A673 (cell line): ENCODE results near the gene MYO3A. TPM values are rescaled to one million over a fixed set of nuclear protein-coding genes. Genes with fewer than 3 reads are reported as not detected.

Experiments used
- BruUV-seq: library from RNA; stranded (reverse); fragments of 400-500 nt; replicated peaks from 2 replicates; lab custom pipeline; 2021; lab: Mats Ljungman, UMichigan
- CTCF ChIA-PET: fragments of 300-600 bp; sonication (Branson Sonifier 250); formaldehyde crosslinking; loops from one replicate; lab custom pipeline; 2022; ENCODE audit warnings: antibody characterized with exemption; lab: Charles Lee
- POLR2A ChIA-PET: fragments of 300-600 bp; sonication (Branson Sonifier 250); formaldehyde crosslinking; loops from one replicate; lab custom pipeline; 2022; ENCODE audit warnings: antibody characterized with exemption; ENCODE audit not compliant: low non-redundant PET; lab: Charles Lee
- DNase-seq: peaks from one replicate; pipeline ENCODE4 v3.0.0-alpha.2; 2015; ENCODE audit warnings: low spot score
- H3K27ac ChIP-seq: fragments of 200-600 bp; sonication (generic); 2 replicates; pipeline ENCODE4 v1.5.1; 2016; ENCODE audit warnings: mixed run types, low read depth, mild to moderate bottlenecking, mixed read lengths, antibody characterized with exemption, low read length; ENCODE audit not compliant: poor library complexity, severe bottlenecking
- H3K27me3 ChIP-seq: fragments of 200-600 bp; sonication (generic); replicated peaks from 2 replicates; pipeline ENCODE4 v1.6.1; 2017; ENCODE audit warnings: mixed run types, low read depth, mild to moderate bottlenecking, mixed read lengths, antibody characterized with exemption, low read length; ENCODE audit not compliant: insufficient read depth, poor library complexity
- H3K36me3 ChIP-seq: fragments of 200-600 bp; sonication (generic); 2 replicates; pipeline ENCODE4 v1.6.1; 2016; ENCODE audit warnings: mixed run types, mild to moderate bottlenecking, mixed read lengths, antibody characterized with exemption, low read length; ENCODE audit not compliant: insufficient read depth, poor library complexity, severe bottlenecking
- H3K4me1 ChIP-seq: fragments of 200-600 bp; sonication (generic); 2 replicates; pipeline ENCODE4 v1.6.1; 2017; ENCODE audit warnings: mixed run types, mild to moderate bottlenecking, mixed read lengths, antibody characterized with exemption, low read length; ENCODE audit not compliant: insufficient read depth, poor library complexity, severe bottlenecking
- H3K4me3 ChIP-seq: fragments of 200-600 bp; sonication (generic); 2 replicates; pipeline ENCODE4 v1.5.1; 2016; ENCODE audit warnings: low read depth, mixed run types, mild to moderate bottlenecking, mixed read lengths, low read length; ENCODE audit not compliant: poor library complexity, severe bottlenecking
- H3K9me3 ChIP-seq: fragments of 200-600 bp; sonication (generic); 2 replicates; pipeline ENCODE4 v1.6.1; 2016; ENCODE audit warnings: mixed run types, low read depth, mild to moderate bottlenecking, mixed read lengths, antibody characterized with exemption, low read length; ENCODE audit not compliant: poor library complexity, severe bottlenecking
- CTCF ChIP-seq: fragments of 300-800, 200-600 bp; sonication (generic); conservative IDR thresholded peaks from 2 replicates; pipeline ENCODE4 v1.5.1; 2017; ENCODE audit warnings: low read depth, mild to moderate bottlenecking, antibody characterized with exemption, low read length, moderate library complexity, mixed read lengths
- EZH2 ChIP-seq: fragments of 200-600 bp; sonication (generic); IDR thresholded peaks from 2 replicates; pipeline ENCODE4 v1.6.1; 2017; ENCODE audit warnings: borderline replicate concordance, low read depth, mild to moderate bottlenecking, mixed read lengths, antibody characterized with exemption, low read length; ENCODE audit not compliant: poor library complexity, severe bottlenecking
- intact Hi-C: fragments of 100-400 bp; cut with micrococcal nuclease; formaldehyde crosslinking; loops from one replicate; pipeline ENCODE4 v1.10.0; 2022; ENCODE audit not compliant: unreplicated experiment
- total RNA-seq: library from RNA; stranded (reverse); gene quantifications from 2 replicates; pipeline ENCODE4 v1.2.3, GENCODE V29; 2021

Gene MYO3A
- total RNA-seq, 1 experiment from 2014 or later = 0.88 TPM

- Histone ChIP-seq H3K27me3 (peaks cover 53% of the 10 kb centered on the region), H3K4me1 (peaks cover 21% of the 10 kb centered on the region), H3K9me3 (no peaks in the 10 kb centered on the region), H3K4me3 (no peak overlapping the region), H3K36me3 (no peaks in the 10 kb centered on the region), H3K27ac (no peak overlapping the region)
- TF ChIP-seq EZH2 (no peak), CTCF (no peak)
- no TSS peak for BruUV-seq
- no peak for DNase-seq
- CTCF ChIA-PET = no interaction called here
- intact Hi-C loops = no loop called here
- POLR2A ChIA-PET = no interaction called here
Observed at GRCh38 chr10:26222563-26222962, 288.5 kb downstream of the MYO3A start.

- no peak for DNase-seq
- Histone ChIP-seq H3K9me3 (no peaks in the 10 kb centered on the region), H3K4me3 (no peak overlapping the region), H3K36me3 (no peaks in the 10 kb centered on the region), H3K4me1 (peaks cover 21% of the 10 kb centered on the region), H3K27ac (peak overlapping the region; percentile 48), H3K27me3 (peaks cover 25% of the 10 kb centered on the region)
- ChIA-PET POLR2A (no interaction called here), CTCF (no interaction called here)
- no peak for TF ChIP-seq CTCF
- TF ChIP-seq EZH2 = no peak
- intact Hi-C loops = no loop called here
- BruUV-seq = no TSS peak
Observed at GRCh38 chr10:26225322-26225721, 291.3 kb downstream of the MYO3A start.

- H3K27me3 ChIP-seq = peaks cover 8% of the 10 kb centered on the region
- no peaks in the 10 kb centered on the region for H3K36me3 ChIP-seq
- ChIA-PET CTCF (no interaction called here), POLR2A (interaction anchor here (0.6 kb wide), 1 partner anchor 43 kb away, joined by 3 read pairs; no protein-coding TSS in a partner anchor)
- no peak overlapping the region for H3K27ac ChIP-seq
- no peaks in the 10 kb centered on the region for H3K9me3 ChIP-seq
- no peak for TF ChIP-seq EZH2
- TF ChIP-seq CTCF = no peak
- intact Hi-C loops = no loop called here
- no peak overlapping the region for H3K4me3 ChIP-seq
- peaks cover 21% of the 10 kb centered on the region for H3K4me1 ChIP-seq
- no TSS peak for BruUV-seq
- no peak for DNase-seq
Observed at GRCh38 chr10:26227786-26228185, 293.8 kb downstream of the MYO3A start.
